GM21737 (cell line): ENCODE results near the gene ECEL1.
"Not testable (repeated sequence)": the region's sequence is repeated elsewhere in the genome, so short reads cannot be mapped to it uniquely, and the experiment has no call there.

Experiments
- ATAC-seq: cut with Tn5 transposase; IDR thresholded peaks from one replicate; pipeline ENCODE4 v1.9.1; 2021; ENCODE audit warnings: mild to moderate bottlenecking, moderate library complexity; ENCODE audit not compliant: unreplicated experiment

The ECEL1 gene

DNA sequence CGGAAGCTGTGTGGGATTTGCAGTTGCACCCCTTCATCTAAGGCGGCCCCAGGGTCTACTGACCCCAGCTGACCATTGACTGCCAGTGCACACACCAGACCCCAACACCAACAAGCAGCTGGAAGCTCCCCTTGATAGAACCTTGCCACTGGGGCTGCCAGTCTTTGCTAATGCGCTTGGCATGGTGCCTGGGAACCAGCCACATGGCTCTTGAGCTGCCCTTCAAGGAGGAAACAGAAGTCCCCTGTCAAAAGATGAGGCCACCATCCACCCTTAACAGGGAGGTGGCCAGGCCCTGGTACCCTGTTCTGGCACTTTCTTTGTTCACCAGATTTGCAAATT is 23.1 kb downstream of the ECEL1 start:
- ATAC-seq: no peak

DNA sequence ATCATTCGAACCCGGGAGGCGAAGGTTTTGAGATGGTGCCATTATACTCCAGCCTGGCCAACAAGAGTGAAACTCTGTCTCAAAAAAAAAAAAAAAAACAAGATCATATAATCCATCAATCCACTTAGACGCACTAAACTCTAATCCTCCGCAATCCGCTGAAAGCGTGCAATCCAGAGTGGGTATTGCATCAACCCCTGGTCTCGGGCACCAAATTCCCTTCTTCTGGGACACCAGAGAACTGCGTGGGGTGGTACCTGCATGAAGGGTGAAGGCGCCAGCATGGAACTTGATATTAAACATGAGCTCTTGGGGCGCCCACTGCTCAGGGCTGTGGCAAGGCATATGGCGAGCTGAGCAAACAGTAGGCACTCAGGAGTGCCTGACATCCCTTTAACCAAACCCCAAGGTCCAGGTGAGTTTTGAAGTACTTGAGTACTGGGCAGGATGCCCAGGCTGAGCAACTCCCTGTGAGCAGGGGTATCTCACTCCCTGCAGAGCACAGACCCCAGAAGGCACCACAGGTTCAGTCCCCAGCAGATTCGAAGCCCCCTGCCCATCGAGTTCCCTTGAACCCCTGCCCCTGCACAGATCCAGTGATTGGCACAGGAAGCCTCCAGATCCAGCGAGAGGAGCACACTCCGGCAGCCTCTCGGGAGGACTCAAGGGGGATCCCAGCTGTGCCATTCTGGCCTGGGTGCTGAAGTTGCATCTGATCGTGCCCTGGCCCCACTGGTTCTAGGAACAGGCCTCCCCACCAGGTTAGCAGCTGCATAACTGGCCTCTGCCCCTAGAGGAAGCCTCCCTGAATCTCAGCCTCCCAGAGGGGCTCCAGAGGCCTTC is 23.7 kb downstream of the ECEL1 start:
- ATAC-seq: no peak

DNA sequence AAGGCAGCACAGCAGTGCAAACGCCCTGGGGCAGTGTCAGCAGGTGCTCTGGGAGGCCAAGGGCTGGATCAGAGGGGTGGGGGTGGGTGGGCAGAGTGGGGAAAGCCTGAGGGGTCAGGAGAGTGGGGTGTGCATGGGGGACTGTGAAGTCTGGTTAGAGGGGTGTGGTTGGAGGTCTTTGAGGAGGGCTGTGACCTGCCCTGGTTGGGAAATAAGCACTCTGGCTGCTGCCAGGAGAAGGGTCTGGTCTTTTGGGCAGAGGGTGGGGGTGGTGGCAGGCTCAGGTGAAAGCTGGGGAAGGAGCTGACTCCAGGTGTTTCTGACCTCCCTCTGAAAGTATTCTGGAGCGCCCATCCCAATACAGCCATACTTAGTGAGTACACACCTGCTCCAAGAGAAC is 27.5 kb downstream of the ECEL1 start:
- no peak for ATAC-seq

DNA sequence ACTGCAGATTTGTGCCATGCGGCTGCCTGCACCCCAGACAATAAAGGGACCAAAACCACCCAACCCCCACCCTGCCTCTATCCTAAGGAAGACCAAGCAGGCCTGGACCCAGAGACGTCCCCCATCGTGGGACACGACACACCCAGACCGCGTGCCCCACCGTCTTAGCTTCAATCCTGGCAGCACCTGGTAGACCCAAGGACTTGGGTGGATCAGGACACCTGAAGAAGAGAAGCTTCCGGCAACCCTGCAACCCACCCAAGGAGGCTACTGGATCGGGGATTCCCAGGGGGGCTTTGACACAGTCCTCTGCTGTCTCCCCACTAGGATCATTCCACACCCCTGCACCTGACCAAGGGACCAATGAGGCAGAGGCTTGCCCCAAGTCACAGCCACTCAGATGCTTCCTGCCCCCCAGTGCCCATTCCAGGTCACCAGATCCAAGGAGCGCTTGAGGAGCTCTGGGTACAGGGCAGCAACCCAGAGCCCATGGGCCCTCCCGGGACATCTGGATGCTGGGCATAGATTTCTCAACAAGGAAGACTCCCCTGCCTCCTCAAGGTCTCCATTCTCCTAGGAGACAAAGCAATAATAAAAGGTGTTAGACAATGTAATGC is 28.1 kb downstream of the ECEL1 start:
- no peak for ATAC-seq

DNA sequence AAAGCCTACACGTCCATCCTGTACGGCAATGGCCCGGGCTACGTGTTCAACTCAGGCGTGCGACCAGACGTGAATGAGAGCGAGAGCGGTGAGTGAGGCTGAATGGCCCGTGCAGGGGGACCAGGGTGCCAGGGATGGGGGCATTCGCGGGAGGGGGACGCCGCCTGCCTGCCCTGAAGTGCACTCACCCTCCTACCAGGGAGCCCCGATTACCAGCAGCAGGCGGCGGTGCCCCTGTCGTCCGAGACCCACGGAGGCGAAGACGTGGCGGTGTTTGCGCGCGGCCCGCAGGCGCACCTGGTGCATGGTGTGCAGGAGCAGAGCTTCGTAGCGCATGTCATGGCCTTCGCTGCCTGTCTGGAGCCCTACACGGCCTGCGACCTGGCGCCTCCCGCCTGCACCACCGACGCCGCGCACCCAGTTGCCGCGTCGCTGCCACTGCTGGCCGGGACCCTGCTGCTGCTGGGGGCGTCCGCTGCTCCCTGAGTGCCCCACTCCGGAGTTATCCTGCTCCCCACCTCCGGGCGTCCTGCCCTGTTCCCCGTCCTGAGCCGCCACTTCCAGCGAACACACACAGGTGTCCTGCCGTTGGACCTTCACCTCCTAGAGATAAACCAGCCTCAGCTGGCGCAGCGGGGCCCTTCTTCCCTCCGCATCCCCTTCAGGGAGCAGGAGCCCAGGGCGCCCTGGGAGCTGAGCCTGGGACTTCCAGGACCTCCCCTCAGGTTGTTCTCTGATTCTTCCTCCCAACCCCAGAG is 28.8 kb downstream of the ECEL1 start:
- ATAC-seq: no peak

DNA sequence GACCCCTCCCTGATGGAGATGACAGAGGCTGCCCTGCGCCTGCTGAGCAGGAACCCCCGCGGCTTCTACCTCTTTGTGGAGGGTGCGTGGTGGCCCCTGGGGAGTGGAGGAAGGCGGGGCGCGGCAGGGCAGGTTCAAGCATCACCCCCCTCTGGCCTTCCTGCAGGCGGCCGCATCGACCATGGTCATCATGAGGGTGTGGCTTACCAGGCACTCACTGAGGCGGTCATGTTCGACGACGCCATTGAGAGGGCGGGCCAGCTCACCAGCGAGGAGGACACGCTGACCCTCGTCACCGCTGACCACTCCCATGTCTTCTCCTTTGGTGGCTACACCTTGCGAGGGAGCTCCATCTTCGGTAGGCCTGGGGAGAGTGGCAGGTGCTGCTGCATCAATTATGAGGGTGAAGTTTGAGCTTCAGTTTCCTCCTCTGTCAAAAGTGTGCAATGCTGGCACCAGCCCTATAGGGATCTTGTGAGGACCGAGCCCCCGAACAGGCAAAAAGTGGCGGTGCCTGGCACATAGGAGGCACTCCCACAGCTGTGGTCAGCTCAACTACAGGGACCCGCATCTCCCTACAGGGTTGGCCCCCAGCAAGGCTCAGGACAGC is 29.5 kb downstream of the ECEL1 start:
- no peak for ATAC-seq

DNA sequence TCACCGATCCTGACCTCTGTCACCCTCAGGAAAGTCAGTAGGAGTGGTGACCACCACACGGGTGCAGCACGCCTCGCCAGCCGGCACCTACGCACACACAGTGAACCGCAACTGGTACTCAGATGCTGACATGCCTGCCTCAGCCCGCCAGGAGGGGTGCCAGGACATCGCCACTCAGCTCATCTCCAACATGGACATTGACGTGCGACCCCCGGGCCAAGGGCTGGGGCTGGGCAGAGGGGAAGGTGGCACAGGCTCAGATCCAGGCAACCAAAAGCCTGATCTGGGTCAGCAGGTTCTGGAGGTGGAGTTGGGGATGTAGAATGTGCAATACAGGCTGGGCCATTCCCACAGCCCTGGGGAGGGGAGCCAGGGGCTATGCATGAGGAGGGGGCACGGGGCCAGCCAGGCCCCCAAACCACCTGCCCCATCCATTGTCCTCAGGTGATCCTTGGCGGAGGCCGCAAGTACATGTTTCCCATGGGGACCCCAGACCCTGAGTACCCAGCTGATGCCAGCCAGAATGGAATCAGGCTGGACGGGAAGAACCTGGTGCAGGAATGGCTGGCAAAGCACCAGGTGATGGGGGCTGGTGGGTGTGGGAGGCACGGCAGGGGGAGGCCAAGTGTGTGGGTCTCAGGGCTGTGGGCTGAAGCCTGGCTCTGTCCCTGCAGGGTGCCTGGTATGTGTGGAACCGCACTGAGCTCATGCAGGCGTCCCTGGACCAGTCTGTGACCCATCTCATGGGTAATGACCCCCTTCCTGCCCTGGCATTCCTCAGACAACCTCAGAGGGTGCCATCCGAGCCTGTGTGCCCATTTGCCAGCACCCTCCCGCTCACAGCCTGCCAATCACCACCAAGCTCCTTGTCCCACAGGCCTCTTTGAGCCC is 30.3 kb downstream of the ECEL1 start:
- no peak for ATAC-seq

DNA sequence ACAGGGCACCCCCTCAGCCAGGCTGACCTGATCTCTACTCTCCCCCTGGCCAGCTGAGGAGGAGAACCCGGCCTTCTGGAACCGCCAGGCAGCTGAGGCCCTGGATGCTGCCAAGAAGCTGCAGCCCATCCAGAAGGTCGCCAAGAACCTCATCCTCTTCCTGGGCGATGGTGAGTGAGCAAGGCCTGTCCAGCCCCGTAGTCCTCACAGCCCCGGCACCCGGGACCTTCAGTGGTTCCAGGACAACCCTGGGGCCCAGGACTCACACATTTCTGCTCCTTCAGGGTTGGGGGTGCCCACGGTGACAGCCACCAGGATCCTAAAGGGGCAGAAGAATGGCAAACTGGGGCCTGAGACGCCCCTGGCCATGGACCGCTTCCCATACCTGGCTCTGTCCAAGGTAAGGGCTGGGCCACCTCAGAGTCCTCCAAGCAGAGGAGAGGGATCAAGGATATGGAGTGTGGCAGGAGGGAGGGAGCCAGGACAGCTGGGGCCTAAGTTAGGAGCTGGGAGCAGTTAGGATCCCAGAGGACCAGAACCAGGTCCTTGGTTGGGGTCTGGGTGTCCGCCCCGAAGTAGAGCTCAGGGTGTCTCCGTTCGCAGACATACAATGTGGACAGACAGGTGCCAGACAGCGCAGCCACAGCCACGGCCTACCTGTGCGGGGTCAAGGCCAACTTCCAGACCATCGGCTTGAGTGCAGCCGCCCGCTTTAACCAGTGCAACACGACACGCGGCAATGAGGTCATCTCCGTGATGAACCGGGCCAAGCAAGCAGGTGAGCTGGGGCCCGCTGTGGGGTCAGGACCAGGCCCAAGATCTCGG is 31.1 kb downstream of the ECEL1 start:
- ATAC-seq: no peak

DNA sequence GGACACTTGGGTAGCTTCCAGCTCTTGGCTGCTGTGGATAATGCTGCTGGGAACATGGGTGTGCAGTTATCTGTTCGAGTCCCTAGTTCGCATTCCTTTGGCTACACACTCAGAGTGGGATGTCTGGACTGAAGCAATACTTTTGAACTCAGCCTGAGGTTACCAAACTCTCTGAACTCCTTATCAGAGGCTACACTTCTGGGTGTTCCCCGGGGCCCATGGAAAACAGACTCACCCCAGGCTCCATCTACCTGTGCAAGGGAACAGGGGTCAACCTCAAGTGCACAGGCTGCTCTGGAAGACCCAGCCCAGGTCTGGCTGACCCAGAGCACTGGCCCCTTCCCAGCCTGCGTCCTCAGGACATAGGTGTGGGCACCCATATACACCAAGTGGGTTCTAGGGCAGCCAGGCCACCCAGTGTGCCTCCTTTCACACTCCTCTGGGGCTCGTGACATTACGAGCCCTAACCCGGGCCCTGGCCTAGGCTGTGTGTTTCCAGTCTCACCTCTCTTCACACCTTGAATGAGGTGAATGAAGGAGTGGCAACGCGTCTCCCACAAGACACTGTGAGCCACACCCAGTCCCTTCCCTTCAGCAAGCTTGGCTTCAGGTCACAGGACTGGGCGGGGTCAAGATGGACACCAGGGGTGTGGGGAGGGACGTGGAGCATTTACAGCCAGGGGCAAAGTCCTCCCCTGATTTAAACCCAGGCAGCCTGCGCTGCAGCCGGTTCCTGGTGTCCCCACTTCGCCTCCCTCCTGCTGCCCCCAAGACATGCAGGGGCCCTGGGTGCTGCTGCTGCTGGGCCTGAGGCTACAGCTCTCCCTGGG is 32.0 kb downstream of the ECEL1 start, which contains the start of gene ALPI:
ALPI (plus strand) TSS at position 728 of the 830 bp plus-strand sequence; CDS start at position 775, 47 bp downstream.
- no peak for ATAC-seq

DNA sequence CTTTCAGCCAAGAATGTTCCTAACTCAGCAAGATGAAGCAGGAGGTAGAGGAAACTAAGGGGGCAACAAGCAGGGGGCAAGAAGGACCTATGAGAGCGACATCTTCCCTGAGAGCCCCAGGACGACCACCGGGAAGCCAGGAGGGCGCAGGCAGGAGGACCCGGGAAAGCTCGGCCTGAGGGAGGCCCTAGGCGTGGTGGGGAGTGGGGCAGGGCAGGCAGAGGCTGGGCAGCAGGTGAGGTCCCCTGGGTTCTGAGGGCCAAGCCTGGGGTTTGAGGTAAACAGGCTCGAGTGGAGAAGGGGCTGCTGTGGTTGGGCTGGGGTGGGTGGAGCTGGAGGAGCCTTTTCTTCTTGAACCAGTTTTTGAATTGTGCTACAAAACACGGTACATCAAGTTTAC is 33.0 kb downstream of the ECEL1 start:
- no peak for ATAC-seq

DNA sequence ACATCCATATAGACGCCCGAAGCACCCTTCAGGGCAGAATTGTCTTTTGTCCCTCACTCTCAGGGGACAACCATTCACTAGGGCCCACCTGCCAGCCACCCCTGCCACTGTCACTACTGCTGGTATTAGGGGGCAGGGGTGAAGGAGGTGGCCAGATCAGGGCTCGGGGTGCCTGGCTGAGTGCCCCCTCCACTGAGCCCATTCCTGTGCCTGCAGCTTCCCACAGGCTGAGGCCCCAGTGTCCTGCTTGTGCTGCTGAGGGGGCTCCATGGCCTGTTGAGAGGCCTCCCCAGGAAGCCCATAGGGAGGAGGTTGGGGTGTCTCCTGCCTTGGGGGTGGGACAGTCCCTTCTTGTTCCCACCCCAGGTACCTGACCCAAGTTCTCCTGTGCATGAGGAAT is 36.0 kb downstream of the ECEL1 start:
- ATAC-seq: not testable (repeated sequence)

DNA sequence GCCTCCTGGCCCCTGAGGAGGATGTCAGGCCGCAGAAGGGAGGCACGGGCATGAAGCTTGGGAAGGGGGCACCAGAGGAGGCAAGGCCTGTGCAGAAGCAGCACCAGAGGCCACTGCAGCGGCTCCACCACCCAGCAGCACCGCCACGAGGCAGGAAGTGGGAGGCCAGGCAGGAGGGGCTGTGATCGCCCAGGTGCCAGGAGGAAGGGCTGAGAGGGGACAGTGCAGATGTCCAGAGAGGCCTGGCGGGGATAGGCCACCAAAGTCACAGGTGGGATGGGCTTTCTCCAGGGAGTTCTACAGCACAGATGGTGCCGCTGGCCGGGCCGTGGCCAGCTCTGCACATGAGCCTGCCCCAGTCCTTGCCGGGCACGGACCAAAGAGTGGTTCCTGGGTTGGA is 37.7 kb downstream of the ECEL1 start:
- ATAC-seq: no peak

DNA sequence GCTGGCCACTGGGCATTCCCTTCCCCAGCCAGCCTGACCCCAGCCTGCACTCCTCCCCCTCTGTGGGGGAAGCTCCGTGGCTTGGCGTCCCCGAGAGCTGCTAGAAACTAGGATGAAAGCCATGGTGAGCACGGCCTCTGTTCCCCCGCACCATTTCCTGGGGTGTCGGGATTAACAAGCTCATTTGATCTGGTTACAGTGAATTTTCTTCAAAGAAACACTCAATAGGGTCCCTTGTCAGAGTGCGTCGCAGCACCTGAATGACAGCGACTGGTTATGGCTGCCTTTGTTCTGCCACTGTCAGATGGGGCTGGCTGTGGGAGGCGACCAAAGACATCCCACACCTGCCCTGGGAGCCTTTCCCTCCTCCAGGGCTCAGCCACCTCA is 39.3 kb downstream of the ECEL1 start:
- ATAC-seq: no peak

DNA sequence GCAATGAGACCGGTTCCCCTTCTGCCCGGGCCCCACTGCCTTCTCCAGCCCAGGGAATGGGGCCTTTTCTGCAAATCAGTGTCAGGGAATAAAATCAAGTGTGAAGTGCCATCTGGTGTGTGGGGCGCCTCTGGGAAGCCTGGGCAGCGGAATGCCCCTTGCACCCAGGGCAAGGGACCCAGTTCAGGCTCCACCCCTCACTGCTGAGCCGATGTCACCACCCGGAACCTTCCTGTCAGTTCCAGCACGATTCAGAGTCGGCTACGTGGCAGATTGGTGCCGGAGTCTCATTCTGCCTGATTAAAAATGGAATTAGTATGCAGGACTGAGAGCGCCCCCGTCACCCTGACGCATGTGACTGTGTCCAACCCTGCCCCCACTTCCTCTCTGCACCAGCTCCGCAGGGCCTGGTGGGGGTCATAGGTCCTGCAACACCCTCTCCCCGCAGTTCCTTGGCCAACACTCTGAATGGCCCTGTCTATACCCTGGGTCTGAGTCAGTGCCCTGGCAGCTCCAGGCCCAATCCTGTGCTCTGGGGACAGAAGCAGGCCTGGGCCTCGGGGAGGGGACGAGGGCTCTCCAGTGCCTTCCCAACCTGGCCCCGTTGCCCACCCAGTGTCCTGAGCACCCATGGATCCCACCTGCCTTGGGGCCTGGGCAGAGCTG is 39.9 kb downstream of the ECEL1 start:
- no peak for ATAC-seq

DNA sequence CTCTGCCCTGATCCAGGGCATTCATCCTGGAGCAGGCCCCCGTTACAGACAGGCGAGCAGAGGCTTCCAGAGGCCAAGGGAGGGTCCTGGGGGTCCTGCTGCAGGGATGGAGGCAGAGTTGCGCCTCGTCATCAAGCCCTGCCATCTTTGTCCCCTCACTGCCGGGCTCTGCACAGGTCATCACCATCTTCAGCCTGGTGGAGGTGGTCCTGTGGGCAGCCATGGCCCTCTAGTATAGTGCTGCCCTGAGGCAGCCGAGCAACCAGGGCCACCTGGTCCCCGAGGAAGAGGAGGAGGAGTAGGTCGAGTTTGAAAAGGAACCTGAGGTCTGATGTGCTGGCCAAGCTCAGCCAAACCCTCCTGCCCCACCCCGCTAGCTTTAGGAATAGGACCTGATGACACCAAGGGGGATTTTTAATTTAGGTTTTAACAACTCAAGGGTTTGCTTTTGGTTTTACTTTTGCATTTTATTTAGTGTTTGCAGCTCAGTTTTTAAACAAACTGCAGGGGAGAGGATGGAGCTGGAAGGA is 40.5 kb downstream of the ECEL1 start:
- ATAC-seq: no peak

DNA sequence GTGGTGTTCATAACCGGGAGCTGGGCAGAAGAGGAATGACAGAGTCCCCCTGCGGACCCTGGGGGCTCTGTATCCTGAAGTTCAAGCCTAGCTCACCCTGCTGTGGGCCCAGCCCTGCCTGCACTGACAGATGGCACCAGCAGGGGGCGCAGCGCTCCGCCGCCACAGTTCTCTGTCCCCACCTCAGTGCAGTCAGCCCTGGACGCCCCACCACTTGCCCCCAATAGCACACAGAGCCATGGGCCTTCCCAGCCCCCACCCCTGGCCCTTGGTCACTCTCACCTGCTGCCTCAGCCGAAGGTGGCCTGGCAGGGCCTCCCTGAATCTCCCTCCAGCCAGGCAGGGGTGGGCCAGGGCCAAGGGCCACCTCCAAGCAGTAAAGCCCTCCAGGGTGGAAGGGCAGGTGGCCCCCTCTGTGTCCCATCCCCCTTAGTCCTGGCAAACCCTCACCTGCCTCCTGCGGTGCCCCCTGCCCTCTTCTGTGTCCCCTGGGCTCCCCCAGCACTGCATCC is 41.3 kb downstream of the ECEL1 start:
- ATAC-seq: not testable (repeated sequence)

DNA sequence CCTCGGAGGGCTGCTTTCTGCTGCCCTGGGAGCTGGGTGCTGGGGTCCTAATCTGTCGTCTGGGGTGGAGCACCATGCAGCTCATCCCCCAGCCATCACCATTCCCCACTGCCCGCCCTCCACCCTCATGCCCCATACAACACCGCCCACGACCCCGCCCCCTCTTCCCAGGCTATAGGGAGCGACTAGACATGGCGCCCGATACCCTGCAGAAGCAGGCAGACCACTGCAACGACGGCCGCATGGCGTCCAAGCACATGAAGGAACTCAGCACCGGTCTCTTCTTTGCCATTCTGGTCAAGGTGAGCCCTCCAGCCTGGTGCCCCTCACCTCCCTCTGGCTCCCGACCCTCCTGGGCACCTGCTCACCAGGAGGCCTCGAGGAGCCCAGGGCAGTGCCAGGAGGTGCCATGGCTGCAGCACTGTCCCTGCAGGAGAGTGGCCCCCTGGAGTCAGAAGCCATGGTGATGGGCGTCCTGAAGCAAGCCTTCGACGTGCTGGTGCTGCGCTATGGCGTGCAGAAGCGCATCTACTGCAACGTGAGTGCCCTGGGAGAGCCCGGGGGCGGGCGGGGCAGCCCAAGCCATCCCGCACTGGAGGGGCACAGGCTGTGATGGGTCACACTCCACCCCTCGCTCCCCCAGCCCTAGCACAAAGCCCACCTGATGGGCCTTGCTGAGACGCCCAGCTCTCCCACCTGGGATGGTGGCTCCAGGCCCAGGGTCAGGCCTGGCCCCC is 42.3 kb downstream of the ECEL1 start:
- ATAC-seq: not testable (repeated sequence)
